H1 (cell line): Measurements from ENCODE around the gene BCL2. TPM values are rescaled to one million over a fixed set of nuclear protein-coding genes. Genes with fewer than 3 reads are reported as not detected.

ENCODE experiments used
- CTCF ChIA-PET: fragments of 300-600 bp; sonication (Branson Sonifier 250); formaldehyde crosslinking; loops from one replicate; lab custom pipeline; 2021; ENCODE audit not compliant: partially characterized antibody; lab: Charles Lee
- POLR2A ChIA-PET: fragments of 300-600 bp; sonication (Branson Sonifier 250); formaldehyde crosslinking; loops from one replicate; lab custom pipeline; 2021; ENCODE audit warnings: inconsistent platforms; ENCODE audit not compliant: partially characterized antibody; lab: Charles Lee
- DNase-seq, 2 experiments: peaks; one replicate each; pipeline versions ENCODE4 v3.0.0 to v3.0.0-alpha.2; 2010 to 2022; ENCODE audit warnings: low spot score in 2 of 2, low read depth in 1 of 2, mixed read lengths in 1 of 2
- FAIRE-seq: peaks from 2 replicates; lab custom pipeline; 2011; peaks lifted over from hg19 to GRCh38; lab: Jason Lieb, UNC
- H2AFZ ChIP-seq: 2 replicates; pipeline ENCODE4 v1.8.1; 2012; ENCODE audit warnings: low read length, inconsistent platforms
- H2AK5ac ChIP-seq: 2 replicates; pipeline ENCODE4 v1.6.1; 2013; ENCODE audit warnings: low read depth, low read length
- H2BK120ac ChIP-seq: replicated peaks from 2 replicates; pipeline ENCODE3; 2013; ENCODE audit warnings: low read depth, low read length, inconsistent platforms
- H2BK12ac ChIP-seq: 2 replicates; pipeline ENCODE4 v1.6.1; 2013; ENCODE audit warnings: low read depth, low read length
- H2BK15ac ChIP-seq: 2 replicates; pipeline ENCODE4 v1.6.1; 2013; ENCODE audit warnings: low read length
- H2BK20ac ChIP-seq: 2 replicates; pipeline ENCODE4 v1.6.1; 2013; ENCODE audit warnings: low read length
- H2BK5ac ChIP-seq: 2 replicates; pipeline ENCODE4 v1.6.1; 2013; ENCODE audit warnings: low read depth, low read length
- H3K14ac ChIP-seq: 2 replicates; pipeline ENCODE4 v1.6.1; 2013; ENCODE audit warnings: inconsistent platforms; ENCODE audit not compliant: insufficient read length
- H3K18ac ChIP-seq: 2 replicates; pipeline ENCODE4 v1.6.1; 2013; ENCODE audit warnings: low read length; ENCODE audit errors: extremely low read depth
- H3K23ac ChIP-seq: 2 replicates; pipeline ENCODE4 v1.6.1; 2013; ENCODE audit warnings: inconsistent platforms; ENCODE audit not compliant: insufficient read length
- H3K23me2 ChIP-seq: 2 replicates; pipeline ENCODE4 v1.6.1; 2013; ENCODE audit warnings: low read depth, low read length
- H3K27ac ChIP-seq: 2 replicates; pipeline ENCODE4 v1.6.1; 2011; ENCODE audit warnings: low read depth, low read length, inconsistent platforms
- H3K27me3 ChIP-seq, 4 experiments: replicated peaks in 1 of 4; 1 replicate in 1 of 4; 2 replicates in 3 of 4; pipeline versions ENCODE4 v1.6.1 to v1.8.1; 2011 to 2013; ENCODE audit warnings: low read length in 3 of 4, mild to moderate bottlenecking in 3 of 4, inconsistent platforms in 2 of 4, mixed read lengths in 2 of 4, moderate library complexity in 1 of 4; ENCODE audit not compliant: control insufficient read depth in 3 of 4, insufficient read depth in 3 of 4; ENCODE audit errors: extremely low read depth in 1 of 4
- H3K36me3 ChIP-seq, 4 experiments: 2 replicates each; pipeline versions ENCODE4 v1.6.1 to v1.8.1; 2011 to 2013; ENCODE audit warnings: mild to moderate bottlenecking in 4 of 4, low read length in 3 of 4, moderate library complexity in 2 of 4, control low read depth in 1 of 4, inconsistent platforms in 1 of 4; ENCODE audit not compliant: insufficient read depth in 4 of 4, control insufficient read depth in 2 of 4
- H3K4ac ChIP-seq: replicated peaks from 2 replicates; pipeline ENCODE3; 2013; ENCODE audit warnings: low read length, low read depth, mixed read lengths, inconsistent platforms; ENCODE audit not compliant: insufficient read length
- H3K4me1 ChIP-seq, 4 experiments: replicated peaks in 1 of 4; 1 replicate in 1 of 4; 2 replicates in 3 of 4; pipeline versions ENCODE4 v1.6.1 to v1.8.1; 2011 to 2013; ENCODE audit warnings: low read length in 3 of 4, inconsistent platforms in 2 of 4, mixed read lengths in 1 of 4; ENCODE audit not compliant: insufficient read depth in 4 of 4, control insufficient read depth in 3 of 4
- H3K4me2 ChIP-seq, 2 experiments: 2 replicates each; pipeline versions ENCODE4 v1.6.1 to v1.8.1; 2011 to 2013; ENCODE audit warnings: low read depth in 2 of 2, low read length in 2 of 2, control low read depth in 1 of 2, inconsistent platforms in 1 of 2, mild to moderate bottlenecking in 1 of 2; ENCODE audit not compliant: insufficient read depth in 1 of 2
- H3K4me3 ChIP-seq, 4 experiments: fragments of 200-600, 300-600 bp in 1 of 4; sonication (generic), shearing (Covaris generic), sonication (Bioruptor Twin) in 1 of 4; 2 replicates each; pipeline versions ENCODE4 v1.5.1 to v1.8.1; 2011 to 2016; ENCODE audit warnings: low read length in 4 of 4, low read depth in 3 of 4, control low read depth in 2 of 4, inconsistent platforms in 2 of 4, mild to moderate bottlenecking in 2 of 4, mixed read lengths in 1 of 4, moderate library complexity in 1 of 4; ENCODE audit not compliant: insufficient read depth in 2 of 4; ENCODE audit errors: extremely low read depth in 1 of 4
- H3K56ac ChIP-seq: replicated peaks from 2 replicates; pipeline ENCODE3; 2013; ENCODE audit warnings: low read depth, mild to moderate bottlenecking, mixed read lengths, low read length, inconsistent platforms; ENCODE audit not compliant: insufficient read length
- H3K79me1 ChIP-seq: 2 replicates; pipeline ENCODE4 v1.6.1; 2013; ENCODE audit warnings: low read depth, low read length, control low read depth
- H3K79me2 ChIP-seq, 2 experiments: 2 replicates each; pipeline versions ENCODE4 v1.6.1 to v1.8.1; 2012 to 2013; ENCODE audit warnings: low read length in 2 of 2, mild to moderate bottlenecking in 2 of 2, inconsistent platforms in 1 of 2; ENCODE audit not compliant: insufficient read depth in 2 of 2, control insufficient read depth in 1 of 2
- H3K9ac ChIP-seq, 4 experiments: replicated peaks in 1 of 4; 1 replicate in 1 of 4; 2 replicates in 3 of 4; pipeline versions ENCODE4 v1.6.1 to v1.8.1; 2011 to 2013; ENCODE audit warnings: low read depth in 3 of 4, low read length in 3 of 4, control low read depth in 2 of 4, mild to moderate bottlenecking in 2 of 4, moderate library complexity in 2 of 4, inconsistent platforms in 1 of 4; ENCODE audit errors: extremely low read depth in 1 of 4
- H3K9me3 ChIP-seq, 2 experiments: 2 replicates each; pipeline versions ENCODE4 v1.6.1 to v1.8.1; 2012 to 2013; ENCODE audit warnings: mild to moderate bottlenecking in 2 of 2, moderate library complexity in 2 of 2, control low read depth in 1 of 2, inconsistent platforms in 1 of 2, low read depth in 1 of 2, low read length in 1 of 2, mixed read lengths in 1 of 2; ENCODE audit not compliant: insufficient read depth in 2 of 2
- H4K20me1 ChIP-seq, 2 experiments: replicated peaks in 1 of 2; 2 replicates each; pipeline versions ENCODE3 to v1.8.1; 2011 to 2013; ENCODE audit warnings: inconsistent platforms in 2 of 2, low read length in 2 of 2, mild to moderate bottlenecking in 1 of 2; ENCODE audit not compliant: insufficient read depth in 2 of 2, control insufficient read depth in 1 of 2
- H4K5ac ChIP-seq: 2 replicates; pipeline ENCODE4 v1.6.1; 2013; ENCODE audit warnings: low read length, low read depth, mixed read lengths, inconsistent platforms; ENCODE audit not compliant: insufficient read length
- H4K8ac ChIP-seq: 2 replicates; pipeline ENCODE4 v1.8.0; 2013; ENCODE audit warnings: mild to moderate bottlenecking, moderate library complexity, low read length, inconsistent platforms; ENCODE audit not compliant: insufficient read depth; ENCODE audit errors: extremely low read depth
- H4K91ac ChIP-seq: replicated peaks from 2 replicates; pipeline ENCODE3; 2013; ENCODE audit warnings: low read length, mixed read lengths, inconsistent platforms; ENCODE audit not compliant: insufficient read length
- ATF3 ChIP-seq: IDR thresholded peaks from 2 replicates; pipeline ENCODE4 v1.6.1; 2011; ENCODE audit warnings: low read depth, mild to moderate bottlenecking, low read length; ENCODE audit not compliant: insufficient read depth
- CBX5 ChIP-seq: fragments of 300-800, 300-1000 bp; sonication (generic); IDR thresholded peaks from 2 replicates; pipeline ENCODE4 v1.7.1; 2016; ENCODE audit warnings: antibody characterized with exemption, low read length, low read depth
- CREB1 ChIP-seq: IDR thresholded peaks from 2 replicates; pipeline ENCODE4 v1.6.1; 2012; ENCODE audit warnings: inconsistent platforms
- WGBS, 2 experiments: shearing (Covaris generic) in 1 of 2; methylation state at CpG; one replicate each; pipeline versions ENCODE4 v1.1.6 to v1.1.7; 2013 to 2015; ENCODE audit warnings: low lambda C conversion rate in 2 of 2, mixed read lengths in 2 of 2, inconsistent platforms in 1 of 2, low coverage in 1 of 2, missing lambda C conversion rate in 1 of 2; ENCODE audit not compliant: insufficient replicate concordance in 2 of 2, insufficient coverage in 1 of 2, insufficient read length in 1 of 2; ENCODE audit errors: extremely low coverage in 1 of 2, missing lambda C conversion rate in 1 of 2; 5-methylcytosine and 5-hydroxymethylcytosine counted together
- polyA plus RNA-seq, 7 experiments: library from polyadenylated mRNA; depleted of rRNA in 3 of 7; stranded (reverse) in 5 of 7; unstranded in 2 of 7; fragments of >200 nt in 5 of 7; fragments of 200-250 nt in 2 of 7; gene quantifications; 1 replicate in 5 of 7; 2 replicates in 1 of 7; 4 replicates in 1 of 7; pipeline versions ENCODE4 v1.2.1 to v1.2.3, GENCODE V29; 2011 to 2013; ENCODE audit warnings: missing spikeins in 2 of 7, mixed read lengths in 2 of 7
- total RNA-seq: library from RNA; stranded (reverse); fragmentation: NEBNext Ultra II Directional; extraction: Animal tissue kit (Norgen Biotek cat#: 25700); gene quantifications from 2 replicates; pipeline ENCODE4 v1.2.1, GENCODE V29; 2021

BCL2 gene
- total and polyA plus RNA-seq, 2 of the 8 experiments (the other 6 are each of a cell fraction or from before 2014, with no cell fraction given): 0.59 to 4.5 TPM

- FAIRE-seq (no peak), DNase-seq (no peak)
- no peaks in the 10 kb centered on the region for H3K27me3 ChIP-seq
- H4K8ac ChIP-seq: no peak overlapping the region
- peaks cover 9% of the 10 kb centered on the region; the same call in 1 of the 2 replicates for H3K23me2 ChIP-seq
- 88% methylated on average over 10 of the region's 10 CpGs; no CpG with 5 or more reads in 1 of the 2 experiments for WGBS, 2 experiments
- H3K56ac ChIP-seq: no peak overlapping the region
- no peaks in the 10 kb centered on the region for H3K79me2 ChIP-seq
- H3K4ac ChIP-seq: no peak overlapping the region
- no peak overlapping the region for H2AFZ ChIP-seq
- no peak overlapping the region for H3K27ac ChIP-seq
- H3K9me3 ChIP-seq: no peaks in the 10 kb centered on the region; a peak in 1 of 4 replicates
- POLR2A ChIA-PET: no interaction called here
- H2BK15ac ChIP-seq: no peak overlapping the region
- H3K9ac ChIP-seq: no peak overlapping the region
- no peaks in the 10 kb centered on the region for H3K79me1 ChIP-seq
- no peak overlapping the region for H3K18ac ChIP-seq
- no peak overlapping the region for H2BK120ac ChIP-seq
- H3K36me3 ChIP-seq: no peaks in the 10 kb centered on the region
- H2BK5ac ChIP-seq: no peak overlapping the region
- H4K91ac ChIP-seq: no peak overlapping the region
- no peak overlapping the region for H3K14ac ChIP-seq
- H3K4me3 ChIP-seq: no peak overlapping the region
- no peak overlapping the region for H2BK20ac ChIP-seq
- H3K4me2 ChIP-seq: no peak overlapping the region
- CTCF ChIA-PET: interaction anchor here (0.6 to 2.7 kb wide), 5 partner anchors 13 to 224 kb away, joined by 3 to 19 read pairs (median 4); no protein-coding TSS in a partner anchor
- H2AK5ac ChIP-seq: no peak overlapping the region
- peaks cover 0 to 2% (median 0%) of the 10 kb centered on the region in 4 experiments; a peak in 1 of 7 replicates for H3K4me1 ChIP-seq
- H2BK12ac ChIP-seq: no peak overlapping the region
- H4K20me1 ChIP-seq: peaks cover 0 to 9% of the 10 kb centered on the region in 2 experiments
- no peak overlapping the region for H4K5ac ChIP-seq
- no peak overlapping the region for H3K23ac ChIP-seq
- TF ChIP-seq CREB1 (no peak), ATF3 (no peak), CBX5 (no peak)
These were observed 219.5 kb downstream of the BCL2 start for GRCh38 chr18:63099848-63100629.
